Neuron (in vitro differentiated cells): ENCODE data around the gene CDKL4.
"Not testable (repeated sequence)": the region's sequence is repeated elsewhere in the genome, so short reads cannot be mapped to it uniquely, and the experiment has no call there.

ENCODE experiments used
- H2AFZ ChIP-seq: one replicate; pipeline ENCODE4 v1.6.1; 2013; ENCODE audit warnings: low read depth, mild to moderate bottlenecking, inconsistent platforms, low read length, moderate library complexity
- H3K27me3 ChIP-seq: one replicate; pipeline ENCODE4 v1.6.1; 2013; ENCODE audit warnings: low read length; ENCODE audit not compliant: insufficient read depth
- H3K36me3 ChIP-seq: one replicate; pipeline ENCODE4 v1.6.1; 2013; ENCODE audit warnings: low read length; ENCODE audit not compliant: insufficient read depth
- H3K4me1 ChIP-seq: one replicate; pipeline ENCODE4 v1.6.1; 2013; ENCODE audit warnings: low read length; ENCODE audit not compliant: insufficient read depth
- H3K4me3 ChIP-seq: 2 replicates; pipeline ENCODE4 v1.5.1; 2013; ENCODE audit warnings: mild to moderate bottlenecking, low read length, moderate library complexity
- H3K9me3 ChIP-seq: one replicate; pipeline ENCODE4 v1.6.1; 2013; ENCODE audit warnings: low read length

Gene CDKL4

DNA sequence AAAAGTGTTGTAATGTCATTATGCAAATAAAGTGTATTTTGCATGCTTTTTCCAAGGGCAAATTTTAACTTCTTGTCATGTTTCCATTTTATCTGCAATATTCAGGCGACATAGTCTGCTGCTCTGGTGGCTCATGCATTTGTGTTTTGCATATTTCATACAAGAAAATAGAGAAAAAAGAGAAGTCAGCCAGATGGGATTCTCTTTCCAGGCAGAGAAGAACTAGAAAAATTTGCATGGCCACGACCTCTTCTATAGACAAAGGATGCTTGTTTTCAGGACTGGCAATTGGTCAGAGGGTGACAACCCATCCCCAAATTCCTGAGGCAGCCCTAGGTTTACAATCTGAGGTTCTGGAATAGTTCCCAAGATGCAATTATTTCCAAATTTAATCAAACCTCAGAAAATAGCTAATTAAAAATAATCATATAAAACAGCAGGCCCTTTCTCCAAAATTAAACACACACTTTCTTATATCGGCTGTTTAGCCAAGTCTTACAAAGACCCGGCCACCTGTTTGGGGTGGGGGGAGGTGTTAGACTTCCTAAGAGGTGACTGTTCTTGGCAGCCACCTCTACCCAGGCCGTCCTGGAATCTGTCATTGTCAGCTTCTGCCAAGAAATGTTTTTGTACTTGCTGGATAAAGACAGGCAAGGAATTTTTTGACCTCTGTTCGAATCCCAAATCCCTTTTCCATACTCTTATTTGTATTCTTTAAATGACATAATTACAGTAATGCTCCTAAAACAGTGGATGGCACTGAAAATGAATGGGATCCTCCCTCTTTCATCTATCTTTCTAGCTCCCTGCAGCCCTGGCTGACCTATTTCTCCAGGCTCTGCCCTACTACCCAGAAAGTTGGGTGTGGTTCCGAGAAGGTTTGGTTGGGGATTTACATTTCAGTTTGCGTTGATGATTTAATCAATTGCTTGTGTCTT lies 102.2 kb downstream of the CDKL4 start:
- Histone ChIP-seq H3K9me3 (no peaks in the 10 kb centered on the region), H3K27me3 (no peaks in the 10 kb centered on the region), H3K4me1 (peaks cover 8% of the 10 kb centered on the region), H2AFZ (no peak overlapping the region), H3K4me3 (no peak overlapping the region), H3K36me3 (no peaks in the 10 kb centered on the region)

DNA sequence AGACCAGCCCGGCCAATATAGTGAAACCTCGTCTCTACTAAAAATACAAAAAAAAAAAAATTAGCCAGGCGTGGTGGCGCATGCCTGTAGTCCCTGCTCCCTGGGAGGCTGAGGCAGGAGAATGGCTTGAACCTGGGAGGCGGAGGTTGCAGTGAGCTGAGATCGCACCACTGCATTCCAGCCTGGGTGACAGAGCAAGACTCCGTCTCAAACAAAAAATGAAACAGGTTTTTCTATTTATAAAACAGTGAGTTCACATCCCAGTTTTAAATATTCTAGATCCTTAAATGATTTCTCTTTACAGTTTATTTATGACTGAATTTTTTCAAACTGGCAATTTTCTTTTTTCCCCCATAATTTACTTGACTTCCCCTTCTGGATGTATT lies 102.8 kb downstream of the CDKL4 start:
- H3K9me3 ChIP-seq, H3K36me3 ChIP-seq, H2AFZ ChIP-seq, H3K27me3 ChIP-seq, H3K4me1 ChIP-seq, H3K4me3 ChIP-seq: not testable (repeated sequence)

DNA sequence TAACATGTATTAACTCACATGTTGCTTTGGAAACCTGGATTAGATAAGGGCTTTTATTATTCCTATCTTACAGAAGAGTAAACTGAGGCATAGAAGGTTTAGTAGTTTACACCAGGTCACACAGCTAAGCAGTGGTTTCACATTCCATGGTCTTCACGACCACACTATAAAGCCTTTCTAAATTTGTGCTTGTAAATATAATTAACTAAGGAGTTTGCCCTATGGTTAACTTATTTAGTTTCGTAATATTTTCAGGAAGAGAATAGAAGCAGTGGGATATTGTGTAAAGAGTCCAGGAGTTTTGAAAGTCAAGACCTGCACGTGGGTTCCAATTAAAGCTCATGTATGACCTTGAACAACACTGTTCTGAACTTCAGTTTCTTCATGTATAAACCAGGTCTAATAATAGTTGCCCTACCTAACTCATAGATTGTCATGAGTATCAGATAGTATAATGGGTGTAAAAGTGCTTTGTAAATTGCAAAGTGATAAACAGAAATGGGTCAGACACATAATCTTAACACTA lies 103.4 kb downstream of the CDKL4 start:
- Histone ChIP-seq H3K36me3 (no peaks in the 10 kb centered on the region), H3K27me3 (no peaks in the 10 kb centered on the region), H3K4me3 (no peak overlapping the region), H3K4me1 (peaks cover 8% of the 10 kb centered on the region), H2AFZ (no peak overlapping the region), H3K9me3 (no peaks in the 10 kb centered on the region)

DNA sequence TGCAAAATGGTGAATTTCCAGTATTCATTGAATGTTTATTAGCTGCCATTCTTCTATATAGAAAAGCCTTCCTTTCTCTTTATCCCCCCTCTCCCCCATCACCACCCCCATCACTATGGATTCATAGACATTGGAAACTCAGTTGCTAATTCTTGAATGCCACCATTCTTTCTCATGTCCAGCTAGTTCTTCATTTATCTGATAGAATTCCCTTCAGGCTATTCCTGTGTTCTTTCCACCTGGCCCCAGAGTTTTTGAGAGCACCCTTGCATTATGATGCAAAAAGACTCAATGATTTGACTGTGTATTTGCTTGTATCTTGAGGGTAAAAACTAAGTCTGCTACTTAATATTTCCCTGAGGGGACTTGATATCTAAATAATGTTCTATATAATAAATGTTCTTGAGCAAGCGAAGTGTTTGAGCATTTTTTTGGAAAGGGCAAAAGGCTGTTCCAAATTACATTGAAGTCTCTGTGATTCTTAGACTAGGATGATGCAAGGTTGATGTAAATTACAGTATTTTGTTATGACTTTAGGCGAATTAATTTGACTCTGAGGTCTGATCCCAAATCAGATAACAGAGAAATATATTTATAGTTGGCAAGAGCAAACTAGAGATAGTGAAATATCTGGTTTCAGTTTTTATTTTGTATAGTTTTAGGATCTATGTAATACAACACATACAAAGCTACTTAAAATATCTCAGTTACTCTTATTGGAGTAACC lies 104.1 kb downstream of the CDKL4 start:
- H3K4me1 ChIP-seq, result peaks cover 8% of the 10 kb centered on the region
- H3K36me3 ChIP-seq, result no peaks in the 10 kb centered on the region
- no peaks in the 10 kb centered on the region for H3K27me3 ChIP-seq
- H2AFZ ChIP-seq, result no peak overlapping the region
- no peaks in the 10 kb centered on the region for H3K9me3 ChIP-seq
- no peak overlapping the region for H3K4me3 ChIP-seq

DNA sequence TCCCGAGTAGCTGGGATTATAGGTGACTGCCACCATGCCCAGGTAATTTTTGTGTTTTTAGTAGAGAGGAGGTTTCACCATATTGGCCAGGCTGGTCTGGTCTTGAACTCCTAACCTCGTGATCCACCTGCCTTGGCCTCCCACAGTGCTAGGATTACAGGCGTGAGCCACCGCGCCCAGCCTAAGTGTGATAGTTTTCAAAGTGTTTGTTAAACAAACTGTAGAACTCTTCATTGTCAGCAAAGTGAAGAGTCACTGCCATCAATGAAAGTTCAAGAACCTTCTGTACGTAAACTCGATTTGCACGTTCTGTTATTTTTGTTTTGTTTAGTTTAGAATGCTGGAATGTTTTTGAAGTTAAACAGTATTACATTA lies 104.9 kb downstream of the CDKL4 start:
- Histone ChIP-seq H2AFZ (no peak overlapping the region), H3K9me3 (no peaks in the 10 kb centered on the region)

DNA sequence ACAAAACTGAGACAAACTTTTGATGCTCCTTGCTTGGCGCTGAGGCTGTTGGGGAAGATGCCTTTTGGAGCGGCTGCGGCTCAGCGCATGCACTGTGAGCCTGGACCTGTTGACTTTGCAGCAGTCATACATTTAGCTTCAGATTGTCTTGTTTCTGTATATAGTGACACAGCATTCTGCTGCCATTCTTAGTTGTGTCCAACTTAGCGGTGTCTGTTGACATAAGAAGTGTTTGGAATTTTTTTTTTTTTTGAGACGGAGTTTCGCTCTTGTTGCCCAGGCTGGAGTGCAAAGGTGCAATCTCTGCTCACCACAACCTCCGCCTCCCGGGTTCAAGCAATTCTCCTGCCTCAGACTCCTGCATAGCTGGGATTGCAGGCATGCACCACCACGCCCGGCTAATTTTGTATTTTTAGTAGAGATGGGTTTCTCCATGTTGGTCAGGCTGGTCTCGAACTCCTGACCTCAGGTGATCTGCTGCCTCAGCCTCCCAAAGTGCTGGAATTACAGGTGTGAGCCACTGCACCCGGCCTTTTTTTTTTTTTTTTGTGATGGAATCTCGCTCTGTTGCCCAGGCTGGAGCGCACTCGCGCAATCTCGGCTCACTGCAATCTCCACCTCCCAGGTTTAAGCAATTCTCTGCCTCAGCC lies 105.5 kb downstream of the CDKL4 start:
- not testable (repeated sequence) for H3K4me1 ChIP-seq, H2AFZ ChIP-seq, H3K27me3 ChIP-seq, H3K4me3 ChIP-seq, H3K36me3 ChIP-seq, H3K9me3 ChIP-seq

More for the DNA sequence above, 104.9 kb downstream of the CDKL4 start:
- Histone ChIP-seq H3K4me1 (peaks cover 8% of the 10 kb centered on the region), H3K36me3 (no peaks in the 10 kb centered on the region), H3K27me3 (no peaks in the 10 kb centered on the region), H3K4me3 (no peak overlapping the region)

DNA sequence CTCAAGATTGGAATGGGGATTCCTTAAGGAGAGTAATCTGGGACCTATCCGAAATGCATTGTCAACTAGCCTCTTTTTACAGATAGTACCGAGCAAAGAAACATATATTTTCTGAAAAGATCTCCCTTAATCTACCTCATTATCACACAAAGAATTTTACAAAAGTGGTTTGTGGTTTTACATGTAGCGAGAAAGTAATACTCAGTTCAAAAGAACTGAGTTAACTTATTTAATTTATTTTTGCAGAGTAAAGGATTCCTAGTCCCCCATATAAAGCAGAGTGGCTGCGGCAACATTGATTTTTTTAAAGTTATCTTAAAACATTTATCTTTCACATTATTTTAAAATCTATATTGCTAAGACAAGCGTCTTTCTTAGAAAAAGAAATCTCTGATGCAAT lies 107.0 kb downstream of the CDKL4 start:
- Histone ChIP-seq H3K9me3 (no peaks in the 10 kb centered on the region), H3K27me3 (no peaks in the 10 kb centered on the region), H2AFZ (no peak overlapping the region), H3K36me3 (no peaks in the 10 kb centered on the region), H3K4me3 (no peak overlapping the region), H3K4me1 (peaks cover 8% of the 10 kb centered on the region)

DNA sequence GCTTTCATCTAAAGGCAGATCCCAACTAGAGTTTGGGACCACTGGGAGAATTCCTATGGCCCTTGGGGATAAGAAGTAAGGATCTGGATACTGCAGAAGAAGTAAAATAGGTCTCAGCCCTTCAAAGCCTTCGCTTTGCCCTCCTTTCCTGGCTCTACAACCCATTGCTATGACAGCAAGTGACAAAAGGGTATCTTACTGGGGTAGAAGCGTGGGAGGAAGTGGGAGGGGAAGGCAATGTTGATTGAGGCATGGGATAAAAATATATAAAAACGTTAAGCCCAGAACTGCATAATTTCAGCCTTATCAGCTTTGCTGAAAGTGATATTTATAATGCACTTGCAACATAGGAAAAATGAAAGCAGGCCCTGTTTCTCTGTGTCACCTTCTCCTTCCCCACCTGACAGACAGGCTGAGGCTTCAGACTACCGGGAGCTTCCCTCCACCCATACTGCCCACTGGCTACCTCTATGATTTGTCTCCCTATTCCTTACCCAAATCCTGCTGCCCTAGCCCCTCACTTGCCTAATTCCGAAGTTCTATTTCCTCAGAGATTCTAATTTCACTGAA lies 108.0 kb downstream of the CDKL4 start:
- no peaks in the 10 kb centered on the region for H3K4me1 ChIP-seq
- H3K9me3 ChIP-seq, result no peaks in the 10 kb centered on the region
- H2AFZ ChIP-seq, result no peak overlapping the region
- no peaks in the 10 kb centered on the region for H3K27me3 ChIP-seq
- no peaks in the 10 kb centered on the region for H3K36me3 ChIP-seq
- no peak overlapping the region for H3K4me3 ChIP-seq

DNA sequence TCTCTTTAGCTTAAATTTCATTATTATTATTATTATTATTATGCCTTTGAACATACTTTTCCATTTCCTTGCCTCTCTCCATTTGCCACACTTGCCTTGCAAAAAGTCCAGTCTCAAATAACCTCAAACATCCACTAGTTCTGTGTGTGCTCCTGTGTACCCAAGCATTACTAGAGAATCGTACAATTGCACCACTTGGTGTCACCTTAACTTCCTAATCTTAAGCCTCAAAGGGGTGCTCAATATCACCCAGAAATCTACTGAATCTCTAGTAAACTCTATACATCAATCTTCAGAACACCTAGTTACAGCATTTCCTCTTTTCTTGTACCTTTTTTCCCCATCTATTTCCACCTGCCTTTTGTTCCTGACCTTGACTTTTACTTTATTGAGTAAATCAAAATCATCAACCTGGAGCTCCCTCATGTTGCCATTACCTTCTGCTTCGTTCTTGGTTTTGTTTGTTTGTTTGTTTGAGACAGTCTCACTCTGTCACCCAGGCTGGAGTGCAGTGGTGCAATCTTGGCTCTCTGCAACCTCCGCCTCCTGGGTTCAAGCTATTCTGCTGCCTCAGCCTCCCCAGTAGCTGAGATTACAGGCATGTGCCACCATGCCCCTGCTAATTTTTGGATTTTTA lies 110.4 kb downstream of the CDKL4 start:
- Histone ChIP-seq H3K4me3 (no peak overlapping the region), H2AFZ (no peak overlapping the region), H3K36me3 (no peaks in the 10 kb centered on the region), H3K27me3 (no peaks in the 10 kb centered on the region), H3K4me1 (no peaks in the 10 kb centered on the region), H3K9me3 (no peaks in the 10 kb centered on the region)

DNA sequence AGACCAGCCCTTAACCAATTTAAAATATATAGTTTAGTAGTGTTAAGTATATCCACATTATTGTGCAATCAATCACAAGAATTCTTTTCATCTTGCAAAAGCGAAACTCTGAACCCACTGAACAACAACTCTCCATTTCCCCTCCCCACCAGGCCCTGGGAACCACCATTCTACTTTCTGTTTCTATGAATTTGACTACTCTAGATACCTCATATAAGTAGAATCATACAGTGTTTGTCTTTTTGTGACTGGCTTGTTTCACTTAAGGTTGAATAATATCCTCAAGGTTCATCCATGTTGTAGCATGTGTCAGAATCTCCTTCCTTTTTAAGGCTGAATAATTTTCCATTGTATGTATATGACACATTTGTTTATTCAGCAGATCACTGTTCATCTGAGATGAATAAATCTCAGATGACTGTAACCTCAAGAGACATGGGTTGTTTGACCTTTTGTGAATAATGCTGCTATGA lies 114.8 kb downstream of the CDKL4 start:
- H3K4me1 ChIP-seq, result peaks cover 6% of the 10 kb centered on the region
- H3K4me3 ChIP-seq, result no peak overlapping the region
- no peaks in the 10 kb centered on the region for H3K9me3 ChIP-seq
- H2AFZ ChIP-seq, result no peak overlapping the region
- H3K27me3 ChIP-seq, result no peaks in the 10 kb centered on the region
- no peaks in the 10 kb centered on the region for H3K36me3 ChIP-seq

DNA sequence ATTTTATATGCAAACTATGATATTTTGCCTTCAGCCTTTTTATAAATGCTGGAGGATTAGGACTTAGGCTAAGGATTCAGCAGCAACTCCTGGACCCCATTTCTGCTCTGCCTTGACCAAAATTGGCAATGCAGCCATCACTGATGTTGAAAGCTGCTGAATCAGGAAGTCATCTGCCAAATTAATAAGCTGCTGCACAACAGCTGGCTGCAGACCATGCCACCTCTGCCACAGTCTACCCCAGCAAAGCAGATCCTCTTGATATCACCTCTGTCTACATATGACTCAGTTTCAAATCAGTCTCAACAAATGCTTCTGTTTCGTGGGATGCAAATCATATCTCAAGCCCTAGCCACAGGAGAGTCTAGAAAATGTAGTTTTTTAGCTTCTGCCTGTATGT lies 115.8 kb downstream of the CDKL4 start:
- Histone ChIP-seq H3K27me3 (no peaks in the 10 kb centered on the region), H3K9me3 (no peaks in the 10 kb centered on the region), H3K4me3 (no peak overlapping the region), H3K4me1 (peaks cover 11% of the 10 kb centered on the region), H2AFZ (no peak overlapping the region), H3K36me3 (no peaks in the 10 kb centered on the region)
